Thyroid gland (tissue), 4 donors: Measurements from ENCODE around the gene CRYBG3. TPM values are rescaled to one million over a fixed set of nuclear protein-coding genes. Genes with fewer than 3 reads are reported as not detected.

ENCODE experiments used
- DNase-seq, 2 donors: peaks; one replicate each; pipeline ENCODE4 v3.0.0-alpha.2; 2019
- H3K27ac ChIP-seq, 3 donors: fragments of 200-600 bp; sonication (generic); 1 replicate in 2 of 3; 2 replicates in 1 of 3; pipeline ENCODE4 v1.5.1; 2016 to 2019; ENCODE audit warnings: mild to moderate bottlenecking in 1 of 3, moderate library complexity in 1 of 3
- H3K27me3 ChIP-seq: fragments of 200-600 bp; sonication (generic); one replicate; pipeline ENCODE4 v1.5.1; 2019
- H3K36me3 ChIP-seq, 2 donors: fragments of 200-600 bp; sonication (generic); one replicate each; pipeline ENCODE4 v1.5.1; 2016 to 2019
- H3K4me1 ChIP-seq, 2 donors: fragments of 200-600 bp; sonication (generic); one replicate each; pipeline ENCODE4 v1.5.1; 2017 to 2019
- H3K4me3 ChIP-seq, 3 donors: fragments of 200-600 bp; sonication (generic); replicated peaks in 1 of 3; 1 replicate in 2 of 3; 2 replicates in 1 of 3; pipeline ENCODE4 v1.5.1; 2016; ENCODE audit warnings: mild to moderate bottlenecking in 1 of 3
- H3K9me3 ChIP-seq: fragments of 200-600 bp; sonication (generic); one replicate; pipeline ENCODE4 v1.5.1; 2017
- POLR2A ChIP-seq, 2 donors: fragments of 450-650 bp; IDR thresholded peaks; one replicate each; pipeline ENCODE4 v1.6.1; 2017; ENCODE audit warnings: antibody characterized with exemption in 2 of 2, mild to moderate bottlenecking in 2 of 2, moderate library complexity in 1 of 2
- WGBS, 2 donors: methylation state at CpG; one replicate each; pipeline ENCODE4 v1.1.5; 2017; 5-methylcytosine and 5-hydroxymethylcytosine counted together
- intact Hi-C: fragments of 100-400 bp; cut with DNase I; formaldehyde crosslinking; loops from one replicate; pipeline ENCODE4 v1.15.1; 2023
- total RNA-seq, 4 donors: library from RNA; depleted of rRNA; stranded (reverse); fragments of >200 nt; gene quantifications; one replicate each; pipeline ENCODE4 v1.2.3, GENCODE V29; 2016
- TF ChIP-seq, protein P1 (sequence below), 6 experiments: fragments of 200-600 bp in 3 of 6; fragments of 450-650 bp in 3 of 6; sonication (generic) in 3 of 6; IDR thresholded peaks; one replicate each; pipeline ENCODE4 v1.5.1; 2016 to 2019; ENCODE audit warnings: antibody characterized with exemption in 6 of 6, mild to moderate bottlenecking in 2 of 6, inconsistent platforms in 1 of 6, moderate library complexity in 1 of 6

The CRYBG3 gene
- total RNA-seq, 4 donors from 2014 or later: 65.3 to 108 (median 79.4) TPM

DNA sequence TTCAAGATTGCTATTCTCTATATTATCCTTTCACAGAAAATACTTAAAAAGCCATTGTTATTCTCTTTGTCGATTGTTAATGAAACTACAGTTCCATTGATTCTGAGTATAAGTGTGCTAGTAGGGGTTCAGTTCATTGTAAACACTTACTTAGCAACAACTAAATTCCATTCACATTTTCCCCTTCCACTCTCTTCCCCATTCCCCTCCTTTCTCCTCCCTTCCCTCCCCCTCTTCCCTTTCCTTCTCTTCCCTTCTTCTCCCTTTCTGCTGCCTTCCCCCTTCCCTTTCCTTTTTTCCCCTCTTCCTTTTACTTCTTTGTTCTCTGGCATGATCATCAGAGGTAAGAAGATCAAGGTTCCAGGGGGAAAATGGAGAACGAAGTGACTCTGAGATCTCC is 171.7 kb downstream of the CRYBG3 start:
- H3K36me3 ChIP-seq: no peaks in the 10 kb centered on the region
- intact Hi-C loops: no loop called here
- no peaks in the 10 kb centered on the region for H3K27me3 ChIP-seq
- WGBS, 2 donors: 73 to 81% methylated on average over 2 of the region's 2 CpGs
- H3K9me3 ChIP-seq: no peaks in the 10 kb centered on the region
- H3K27ac ChIP-seq: no peak overlapping the region
- TF ChIP-seq, protein P1, sequence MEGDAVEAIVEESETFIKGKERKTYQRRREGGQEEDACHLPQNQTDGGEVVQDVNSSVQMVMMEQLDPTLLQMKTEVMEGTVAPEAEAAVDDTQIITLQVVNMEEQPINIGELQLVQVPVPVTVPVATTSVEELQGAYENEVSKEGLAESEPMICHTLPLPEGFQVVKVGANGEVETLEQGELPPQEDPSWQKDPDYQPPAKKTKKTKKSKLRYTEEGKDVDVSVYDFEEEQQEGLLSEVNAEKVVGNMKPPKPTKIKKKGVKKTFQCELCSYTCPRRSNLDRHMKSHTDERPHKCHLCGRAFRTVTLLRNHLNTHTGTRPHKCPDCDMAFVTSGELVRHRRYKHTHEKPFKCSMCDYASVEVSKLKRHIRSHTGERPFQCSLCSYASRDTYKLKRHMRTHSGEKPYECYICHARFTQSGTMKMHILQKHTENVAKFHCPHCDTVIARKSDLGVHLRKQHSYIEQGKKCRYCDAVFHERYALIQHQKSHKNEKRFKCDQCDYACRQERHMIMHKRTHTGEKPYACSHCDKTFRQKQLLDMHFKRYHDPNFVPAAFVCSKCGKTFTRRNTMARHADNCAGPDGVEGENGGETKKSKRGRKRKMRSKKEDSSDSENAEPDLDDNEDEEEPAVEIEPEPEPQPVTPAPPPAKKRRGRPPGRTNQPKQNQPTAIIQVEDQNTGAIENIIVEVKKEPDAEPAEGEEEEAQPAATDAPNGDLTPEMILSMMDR (IDR thresholded peaks at IDR 0.05): no peak
- no peak for TF ChIP-seq POLR2A (IDR thresholded peaks at IDR 0.05)
- no peak for DNase-seq
- no peak overlapping the region for H3K4me3 ChIP-seq
- peaks cover 8 to 10% of the 10 kb centered on the region in 2 donors for H3K4me1 ChIP-seq

DNA sequence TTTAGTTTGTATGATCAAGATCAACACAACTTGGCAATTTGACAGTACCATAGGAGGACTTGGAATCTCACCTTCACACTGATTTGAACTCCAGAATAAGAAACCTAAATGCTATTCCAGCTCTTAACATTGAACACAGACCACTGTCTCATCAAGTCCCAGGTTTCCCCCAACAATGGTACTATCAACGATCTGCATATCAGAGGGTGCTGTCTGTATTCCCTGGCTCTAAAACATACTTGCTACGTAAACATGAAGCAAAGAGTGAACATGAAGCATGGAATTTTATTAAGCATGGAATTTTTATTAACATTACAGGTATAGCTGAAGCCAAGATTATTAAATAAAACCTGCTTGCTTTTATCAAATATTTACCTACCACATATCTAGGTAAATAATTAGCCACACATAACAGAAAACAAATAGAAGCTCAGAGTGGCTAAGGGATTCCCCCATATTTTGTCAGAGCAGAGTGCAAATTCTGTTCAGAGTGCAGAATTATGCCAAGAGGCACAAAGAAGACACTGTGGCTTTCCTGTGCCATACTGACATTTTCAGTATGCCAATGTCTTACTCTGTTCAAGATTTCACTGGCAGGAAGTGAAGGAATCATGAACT is 172.6 kb downstream of the CRYBG3 start:
- intact Hi-C loops: no loop called here
- no peak for TF ChIP-seq POLR2A (IDR thresholded peaks at IDR 0.05)
- TF ChIP-seq, protein P1 (IDR thresholded peaks at IDR 0.05): no peak
- DNase-seq: no peak
- Histone ChIP-seq H3K27me3 (no peaks in the 10 kb centered on the region), H3K4me3 (no peak overlapping the region), H3K9me3 (no peaks in the 10 kb centered on the region), H3K27ac (no peak overlapping the region), H3K36me3 (no peaks in the 10 kb centered on the region), H3K4me1 (peaks cover 8 to 10% of the 10 kb centered on the region in 2 donors)
- 88 to 93% methylated on average over 2 of the region's 2 CpGs for WGBS, 2 donors

Other genes with a start within 250 kb of the CRYBG3 start
- gene ARL6, start 57.3 kb upstream of the CRYBG3 start, total RNA-seq: 10 to 100 TPM in 3 of 4 donors, 1 to 10 TPM in 1; 6.9 to 15.5 (median 12.4) TPM
- gene RIOX2, start 150.4 kb downstream of the CRYBG3 start, total RNA-seq: 100 to 1,000 TPM in 2 of 4 donors, 10 to 100 TPM in 2; 61.6 to 109 (median 89.9) TPM
- under 1 TPM in 1 of 4 donors, not detected in 3; under 0.01 TPM for gene GABRR3, start 213.3 kb downstream of the CRYBG3 start, total RNA-seq